ENCODE measurements around the gene THAP4. TPM values are rescaled to one million over a fixed set of nuclear protein-coding genes. Genes with fewer than 3 reads are reported as not detected.
"Not testable (repeated sequence)": the region's sequence is repeated elsewhere in the genome, so short reads cannot be mapped to it uniquely, and the experiment has no call there.

The THAP4 gene
- total and polyA plus RNA-seq, 4 donors, result 18.5 to 48.4 (median 45.5) TPM

GRCh38 chr2:241592126-241592845, 44.7 kb downstream of the THAP4 start:
- H3K36me3 ChIP-seq (ENCODE audit: control insufficient read depth, insufficient read depth, low read length), result peaks cover 64% of the 10 kb centered on the region
- H3K27me3 ChIP-seq (ENCODE audit: control insufficient read depth, insufficient read depth, low read length), result no peaks in the 10 kb centered on the region
- peaks cover 5% of the 10 kb centered on the region for H3K9me3 ChIP-seq (ENCODE audit: control insufficient read depth, insufficient read depth, low read length)
- no peak overlapping the region for H3K4me3 ChIP-seq (ENCODE audit: low read depth, low read length)
- no peak overlapping the region for H3K27ac ChIP-seq (ENCODE audit: low read depth, low read length)
- 92% methylated on average over 17 of the region's 18 CpGs for WGBS (ENCODE audit: insufficient coverage)
- no peak for DNase-seq (ENCODE audit: low read depth in 4 of 6, low spot score in 6 of 6)
- H3K4me1 ChIP-seq (ENCODE audit: control insufficient read depth, insufficient read depth, low read length), result no peaks in the 10 kb centered on the region

GRCh38 chr2:241590496-241591455, 46.2 kb downstream of the THAP4 start:
- H3K27me3 ChIP-seq (ENCODE audit: control insufficient read depth, insufficient read depth, low read length); H3K27ac ChIP-seq (ENCODE audit: low read depth, low read length); H3K4me1 ChIP-seq (ENCODE audit: control insufficient read depth, insufficient read depth, low read length); H3K4me3 ChIP-seq (ENCODE audit: low read depth, low read length); DNase-seq (ENCODE audit: low read depth in 4 of 6, low spot score in 6 of 6): not testable (repeated sequence)
- peaks cover 14% of the 10 kb centered on the region for H3K9me3 ChIP-seq (ENCODE audit: control insufficient read depth, insufficient read depth, low read length)
- peaks cover 55% of the 10 kb centered on the region for H3K36me3 ChIP-seq (ENCODE audit: control insufficient read depth, insufficient read depth, low read length)
- WGBS (ENCODE audit: insufficient coverage), result 86% methylated on average over 29 of the region's 33 CpGs

GRCh38 chr2:241589863-241590262, 47.1 kb downstream of the THAP4 start:
- not testable (repeated sequence) for H3K4me1 ChIP-seq (ENCODE audit: control insufficient read depth, insufficient read depth, low read length); H3K4me3 ChIP-seq (ENCODE audit: low read depth, low read length); H3K27ac ChIP-seq (ENCODE audit: low read depth, low read length); H3K27me3 ChIP-seq (ENCODE audit: control insufficient read depth, insufficient read depth, low read length); DNase-seq (ENCODE audit: low read depth in 4 of 6, low spot score in 6 of 6)
- Histone ChIP-seq H3K36me3 (ENCODE audit: control insufficient read depth, insufficient read depth, low read length) (peaks cover 55% of the 10 kb centered on the region), H3K9me3 (ENCODE audit: control insufficient read depth, insufficient read depth, low read length) (peaks cover 14% of the 10 kb centered on the region)
- 81% methylated on average over 17 of the region's 17 CpGs for WGBS (ENCODE audit: insufficient coverage)

DNA sequence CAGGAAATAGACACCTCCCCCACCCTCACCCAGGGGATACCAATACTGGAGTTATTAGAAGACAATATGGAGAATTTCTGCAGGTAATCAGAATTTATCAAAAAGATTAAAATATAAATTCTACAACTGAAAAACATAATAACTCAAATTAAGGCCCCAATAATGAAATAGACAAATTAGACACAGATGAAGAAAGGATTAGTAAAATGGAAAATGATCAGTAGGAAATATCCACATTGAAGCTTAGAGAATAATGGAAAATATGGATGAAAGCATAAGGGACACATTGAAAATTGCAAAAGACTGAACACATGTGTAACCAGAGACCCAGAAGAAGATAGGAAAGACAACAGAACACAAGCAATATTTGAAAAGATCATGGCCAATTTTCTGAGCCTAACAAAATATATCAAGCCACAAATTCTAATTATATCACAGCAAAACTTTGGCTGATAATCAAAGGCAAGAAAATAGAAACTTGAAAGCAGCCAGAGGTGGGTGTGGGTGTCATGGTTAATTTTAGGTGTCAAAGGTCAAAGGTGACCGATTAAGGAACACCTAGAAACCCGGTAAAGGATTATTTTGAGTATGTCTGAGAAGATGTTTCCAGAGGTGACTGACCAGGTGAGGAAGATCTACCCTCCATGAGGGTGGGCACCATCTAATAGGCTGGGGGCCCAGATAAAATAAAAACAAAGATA, 50.2 kb downstream of the THAP4 start:
- peaks cover 19% of the 10 kb centered on the region for H3K9me3 ChIP-seq (ENCODE audit: control insufficient read depth, insufficient read depth, low read length)
- peaks cover 53% of the 10 kb centered on the region for H3K36me3 ChIP-seq (ENCODE audit: control insufficient read depth, insufficient read depth, low read length)
- DNase-seq (ENCODE audit: low read depth in 4 of 6, low spot score in 6 of 6), result no peak
- no peaks in the 10 kb centered on the region for H3K4me1 ChIP-seq (ENCODE audit: control insufficient read depth, insufficient read depth, low read length)
- H3K4me3 ChIP-seq (ENCODE audit: low read depth, low read length), result no peak overlapping the region
- H3K27me3 ChIP-seq (ENCODE audit: control insufficient read depth, insufficient read depth, low read length), result no peaks in the 10 kb centered on the region
- H3K27ac ChIP-seq (ENCODE audit: low read depth, low read length), result no peak overlapping the region
- 100% methylated on average over 2 of the region's 2 CpGs for WGBS (ENCODE audit: insufficient coverage)

DNA sequence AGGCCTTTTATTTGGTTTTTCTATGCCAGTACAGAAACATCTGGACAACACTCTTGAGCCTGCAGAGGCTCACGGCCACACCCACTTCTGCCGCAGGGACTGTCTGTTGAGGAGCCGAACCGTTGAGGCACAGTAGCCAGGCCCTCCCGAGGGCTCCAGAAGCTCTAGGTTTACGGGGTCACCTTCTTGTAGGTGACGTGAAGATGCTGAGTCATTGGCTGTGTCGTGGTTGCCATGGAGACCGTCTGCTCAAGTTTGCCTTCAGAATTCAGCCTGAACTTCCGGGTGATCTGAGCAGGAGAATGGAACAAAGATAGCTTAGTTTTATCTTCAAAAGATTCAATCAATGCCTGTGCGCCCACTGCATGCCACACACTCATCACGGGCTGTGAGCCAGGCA, 52.5 kb downstream of the THAP4 start:
- Histone ChIP-seq H3K4me3 (ENCODE audit: low read depth, low read length) (no peak overlapping the region), H3K4me1 (ENCODE audit: control insufficient read depth, insufficient read depth, low read length) (no peaks in the 10 kb centered on the region), H3K27me3 (ENCODE audit: control insufficient read depth, insufficient read depth, low read length) (no peaks in the 10 kb centered on the region), H3K27ac (ENCODE audit: low read depth, low read length) (no peak overlapping the region), H3K36me3 (ENCODE audit: control insufficient read depth, insufficient read depth, low read length) (peaks cover 48% of the 10 kb centered on the region), H3K9me3 (ENCODE audit: control insufficient read depth, insufficient read depth, low read length) (peaks cover 19% of the 10 kb centered on the region)
- WGBS (ENCODE audit: insufficient coverage), result 86% methylated on average over 10 of the region's 12 CpGs
- DNase-seq (ENCODE audit: low read depth in 4 of 6, low spot score in 6 of 6), result no peak

- DNase-seq (ENCODE audit: low read depth in 4 of 6, low spot score in 6 of 6), result no peak
- Histone ChIP-seq H3K36me3 (ENCODE audit: control insufficient read depth, insufficient read depth, low read length) (peaks cover 46% of the 10 kb centered on the region), H3K4me1 (ENCODE audit: control insufficient read depth, insufficient read depth, low read length) (no peaks in the 10 kb centered on the region), H3K4me3 (ENCODE audit: low read depth, low read length) (no peak overlapping the region), H3K9me3 (ENCODE audit: control insufficient read depth, insufficient read depth, low read length) (peaks cover 16% of the 10 kb centered on the region), H3K27me3 (ENCODE audit: control insufficient read depth, insufficient read depth, low read length) (no peaks in the 10 kb centered on the region), H3K27ac (ENCODE audit: low read depth, low read length) (no peak overlapping the region)
- 93% methylated on average over 4 of the region's 4 CpGs for WGBS (ENCODE audit: insufficient coverage)
Measured at GRCh38 chr2:241582806-241583205, 54.2 kb downstream of the THAP4 start.

- no peak for DNase-seq (ENCODE audit: low read depth in 4 of 6, low spot score in 6 of 6)
- Histone ChIP-seq H3K4me1 (ENCODE audit: control insufficient read depth, insufficient read depth, low read length) (peaks cover 3% of the 10 kb centered on the region), H3K27ac (ENCODE audit: low read depth, low read length) (no peak overlapping the region), H3K27me3 (ENCODE audit: control insufficient read depth, insufficient read depth, low read length) (no peaks in the 10 kb centered on the region), H3K9me3 (ENCODE audit: control insufficient read depth, insufficient read depth, low read length) (peaks cover 15% of the 10 kb centered on the region), H3K36me3 (ENCODE audit: control insufficient read depth, insufficient read depth, low read length) (peaks cover 46% of the 10 kb centered on the region), H3K4me3 (ENCODE audit: low read depth, low read length) (no peak overlapping the region)
- WGBS (ENCODE audit: insufficient coverage), result 95% methylated on average over 8 of the region's 8 CpGs
Measured at GRCh38 chr2:241582328-241582727, 54.6 kb downstream of the THAP4 start.

DNA sequence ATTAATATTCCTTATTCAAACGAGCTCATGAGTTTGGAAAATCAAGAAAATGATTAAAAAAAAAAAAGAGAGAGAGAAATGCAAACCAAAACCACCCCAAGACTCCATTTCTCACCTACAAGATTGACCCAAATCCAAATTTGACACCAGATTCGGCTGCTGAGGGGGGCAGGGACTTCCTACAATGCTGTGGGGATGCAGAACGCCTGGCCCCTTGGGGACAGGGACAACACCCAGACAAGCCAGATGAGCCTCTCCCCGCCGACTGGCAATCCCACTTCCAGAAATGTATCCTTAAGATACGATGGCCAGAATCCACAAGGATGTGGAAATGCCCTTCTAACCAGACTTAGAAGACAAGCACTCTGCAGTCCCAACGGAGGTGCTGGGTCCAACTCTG, 57.7 kb downstream of the THAP4 start:
- peaks cover 4% of the 10 kb centered on the region for H3K9me3 ChIP-seq (ENCODE audit: control insufficient read depth, insufficient read depth, low read length)
- H3K4me3 ChIP-seq (ENCODE audit: low read depth, low read length), result no peak overlapping the region
- H3K27ac ChIP-seq (ENCODE audit: low read depth, low read length), result no peak overlapping the region
- peaks cover 3% of the 10 kb centered on the region for H3K4me1 ChIP-seq (ENCODE audit: control insufficient read depth, insufficient read depth, low read length)
- H3K27me3 ChIP-seq (ENCODE audit: control insufficient read depth, insufficient read depth, low read length), result no peaks in the 10 kb centered on the region
- H3K36me3 ChIP-seq (ENCODE audit: control insufficient read depth, insufficient read depth, low read length), result peaks cover 49% of the 10 kb centered on the region
- no peak for DNase-seq (ENCODE audit: low read depth in 4 of 6, low spot score in 6 of 6)
- 98% methylated on average over 6 of the region's 7 CpGs for WGBS (ENCODE audit: insufficient coverage)

DNA sequence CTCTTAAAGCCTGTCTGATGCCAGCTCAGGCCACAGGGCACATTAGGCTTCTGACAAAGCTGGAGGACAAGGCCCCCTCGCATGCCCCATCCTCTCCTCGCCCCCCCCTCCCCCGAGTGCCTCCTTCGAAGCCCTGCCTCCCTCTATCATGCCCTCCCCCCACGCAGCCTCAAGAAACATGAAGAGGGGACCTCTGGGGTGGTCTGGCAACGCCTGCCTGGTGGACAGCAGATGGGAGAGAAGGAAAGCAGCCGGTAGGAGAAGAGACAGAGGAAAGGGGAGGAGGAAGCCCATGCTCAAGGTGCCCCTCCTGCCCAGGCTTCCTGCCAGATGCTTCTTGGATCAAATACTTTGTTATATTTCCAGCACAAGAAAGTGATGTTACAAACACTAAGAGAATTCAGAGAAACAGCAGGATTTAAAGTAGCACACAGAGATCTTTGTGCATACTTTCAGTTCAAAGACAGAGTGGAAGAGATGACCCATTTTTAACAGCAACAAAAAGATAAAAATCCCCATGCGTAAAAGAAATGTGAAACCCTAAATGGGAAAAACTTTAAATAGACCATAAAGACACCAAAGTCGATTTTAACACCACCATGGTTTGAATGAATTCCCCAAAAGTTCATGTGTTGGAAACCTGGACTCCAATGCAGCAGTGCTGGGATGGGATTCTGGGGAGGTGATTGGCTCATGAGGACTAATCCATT, 59.4 kb downstream of the THAP4 start:
- Histone ChIP-seq H3K4me3 (ENCODE audit: low read depth, low read length) (no peak overlapping the region), H3K4me1 (ENCODE audit: control insufficient read depth, insufficient read depth, low read length) (peaks cover 3% of the 10 kb centered on the region), H3K27me3 (ENCODE audit: control insufficient read depth, insufficient read depth, low read length) (no peaks in the 10 kb centered on the region), H3K27ac (ENCODE audit: low read depth, low read length) (peak overlapping the region; percentile 3), H3K36me3 (ENCODE audit: control insufficient read depth, insufficient read depth, low read length) (peaks cover 47% of the 10 kb centered on the region), H3K9me3 (ENCODE audit: control insufficient read depth, insufficient read depth, low read length) (peaks cover 4% of the 10 kb centered on the region)
- peak in 2 of 6 donors; percentile 29 to 80 for DNase-seq (ENCODE audit: low read depth in 4 of 6, low spot score in 6 of 6)
- 17% methylated on average over 2 of the region's 9 CpGs for WGBS (ENCODE audit: insufficient coverage)

All from spinal cord (tissue), 10 donors.